Renal cortex interstitium (tissue), 11 donors: ENCODE results near the gene GZMM. TPM values are rescaled to one million over a fixed set of nuclear protein-coding genes. Genes with fewer than 3 reads are reported as not detected.

Source experiments
- DNase-seq, 11 donors: peaks; one replicate each; pipeline ENCODE4 v3.0.0-alpha.2; 2013; ENCODE audit warnings: low read depth in 9 of 11, low spot score in 4 of 11; ENCODE audit errors: extremely low read depth in 1 of 11
- polyA plus RNA-seq, 3 donors: library from polyadenylated mRNA; unstranded; fragments of 120-200 nt; gene quantifications; one replicate each; pipeline ENCODE4 v1.2.1, GENCODE V29; 2013; ENCODE audit not compliant: insufficient read length in 3 of 3

Gene GZMM
- polyA plus RNA-seq, 3 donors: 0.29 to 0.53 TPM; not detected in 1

DNA sequence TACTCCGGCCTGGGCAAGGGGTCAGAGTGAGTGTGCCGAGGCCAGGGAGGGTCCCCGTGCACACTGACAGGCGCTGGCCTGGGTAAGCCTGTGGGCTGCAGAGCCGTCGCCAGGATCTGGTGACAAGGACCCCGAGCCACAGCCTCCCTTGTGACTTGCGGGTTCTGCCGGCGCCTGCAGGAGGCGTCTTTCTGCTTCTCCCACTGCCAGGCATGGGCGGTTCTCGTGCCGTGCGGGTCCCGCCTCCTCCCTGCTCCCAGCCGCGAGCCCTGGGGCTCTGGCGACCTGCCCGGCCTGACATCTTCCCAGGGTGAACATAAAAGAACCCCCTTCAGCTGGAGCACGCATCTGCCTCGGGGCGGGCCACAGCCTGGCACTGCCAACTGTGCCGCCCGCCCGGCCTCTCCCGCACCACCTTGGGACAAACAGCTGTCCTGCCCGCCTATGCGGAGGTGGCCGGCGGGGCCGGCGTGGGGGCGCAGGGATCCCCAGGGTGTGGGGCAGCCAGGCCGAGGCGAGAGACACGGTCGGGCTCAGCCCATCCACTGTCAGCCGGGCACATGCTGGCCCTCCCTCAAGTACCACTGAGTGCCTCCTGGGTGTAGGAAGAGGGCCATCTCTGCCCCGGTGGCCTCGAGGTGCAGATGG is 44.4 kb downstream of the GZMM start:
- peak in 2 of 11 donors; percentile 50 to 51 for DNase-seq

DNA sequence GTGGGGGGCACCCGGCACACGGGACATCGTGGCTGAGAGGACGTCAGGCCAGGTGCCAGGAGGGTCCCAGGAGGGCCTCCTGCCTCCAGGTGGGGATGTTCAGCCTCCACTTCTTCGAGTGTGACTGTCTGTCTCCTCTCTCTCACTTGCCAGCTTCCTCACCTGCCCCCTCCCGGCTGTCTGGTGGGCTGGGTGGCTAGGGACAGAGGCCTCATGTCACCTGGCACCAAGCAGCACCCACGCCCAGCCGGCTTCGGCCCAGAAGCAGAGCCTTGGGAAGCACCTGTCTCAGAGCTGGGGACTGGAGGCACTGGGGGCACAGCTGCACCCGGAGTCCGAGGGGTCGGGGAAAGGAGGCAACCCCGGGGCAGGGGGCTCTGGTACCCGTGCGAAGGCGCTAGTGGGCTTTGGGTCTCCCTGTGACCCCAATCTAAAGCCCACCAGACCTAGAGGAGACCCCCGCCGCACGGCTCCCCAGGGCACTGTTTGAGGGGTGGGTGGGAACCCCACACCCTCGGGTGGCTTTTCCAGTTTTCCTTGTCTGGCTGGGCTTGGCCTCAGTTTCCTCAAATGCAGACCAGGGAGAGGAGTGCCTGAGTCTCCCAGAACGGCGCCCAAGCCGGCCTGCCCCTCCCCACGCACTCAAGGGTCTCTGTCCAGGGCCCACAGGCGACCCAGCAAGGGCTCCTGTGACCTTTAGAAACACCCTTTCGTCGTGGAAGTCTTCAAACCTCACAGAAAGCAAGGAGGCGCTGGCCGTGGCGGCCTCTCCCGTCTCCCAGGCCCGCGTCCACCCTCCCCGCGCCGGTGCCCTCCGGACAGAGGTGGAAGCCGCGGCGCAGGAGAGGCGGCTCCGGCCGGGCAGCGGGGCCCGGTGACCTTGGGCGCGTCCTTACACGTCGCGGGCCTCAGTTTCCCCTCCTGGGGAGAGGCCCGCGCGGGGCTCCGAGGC is 45.2 kb downstream of the GZMM start:
- DNase-seq: no peak

DNA sequence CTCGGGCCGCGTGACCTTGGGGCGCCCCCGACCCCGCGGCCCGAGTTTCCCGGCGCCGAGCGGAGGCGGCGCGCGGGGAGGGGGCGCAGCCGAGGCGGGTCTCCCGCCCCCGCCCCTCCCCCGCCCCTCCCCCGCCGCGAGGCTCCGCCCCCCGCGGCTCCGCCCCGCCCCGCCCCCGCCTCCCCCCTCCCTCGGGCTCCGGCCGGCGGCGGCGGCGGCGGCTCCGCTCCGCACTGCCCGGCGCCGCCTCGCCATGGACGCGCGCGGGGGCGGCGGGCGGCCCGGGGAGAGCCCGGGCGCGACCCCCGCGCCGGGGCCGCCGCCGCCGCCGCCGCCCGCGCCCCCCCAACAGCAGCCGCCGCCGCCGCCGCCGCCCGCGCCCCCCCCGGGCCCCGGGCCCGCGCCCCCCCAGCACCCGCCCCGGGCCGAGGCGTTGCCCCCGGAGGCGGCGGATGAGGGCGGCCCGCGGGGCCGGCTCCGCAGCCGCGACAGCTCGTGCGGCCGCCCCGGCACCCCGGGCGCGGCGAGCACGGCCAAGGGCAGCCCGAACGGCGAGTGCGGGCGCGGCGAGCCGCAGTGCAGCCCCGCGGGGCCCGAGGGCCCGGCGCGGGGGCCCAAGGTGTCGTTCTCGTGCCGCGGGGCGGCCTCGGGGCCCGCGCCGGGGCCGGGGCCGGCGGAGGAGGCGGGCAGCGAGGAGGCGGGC is 46.0 kb downstream of the GZMM start, which contains the start of gene HCN2:
TSS of gene HCN2 (plus strand) at position 189 of the 703 bp plus-strand sequence. CDS start at position 254, 65 bp downstream.
- no peak for DNase-seq

DNA sequence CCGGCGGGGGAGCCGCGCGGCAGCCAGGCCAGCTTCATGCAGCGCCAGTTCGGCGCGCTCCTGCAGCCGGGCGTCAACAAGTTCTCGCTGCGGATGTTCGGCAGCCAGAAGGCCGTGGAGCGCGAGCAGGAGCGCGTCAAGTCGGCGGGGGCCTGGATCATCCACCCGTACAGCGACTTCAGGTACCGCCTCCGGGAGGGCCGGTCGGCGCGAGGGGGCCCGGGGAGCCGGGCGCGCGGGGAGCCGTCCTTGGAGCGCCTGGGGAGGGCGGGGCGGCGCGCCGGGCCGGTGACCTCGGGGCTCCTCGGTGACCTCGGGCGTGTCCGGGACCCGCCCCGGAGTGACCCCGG is 46.5 kb downstream of the GZMM start:
- DNase-seq: no peak

DNA sequence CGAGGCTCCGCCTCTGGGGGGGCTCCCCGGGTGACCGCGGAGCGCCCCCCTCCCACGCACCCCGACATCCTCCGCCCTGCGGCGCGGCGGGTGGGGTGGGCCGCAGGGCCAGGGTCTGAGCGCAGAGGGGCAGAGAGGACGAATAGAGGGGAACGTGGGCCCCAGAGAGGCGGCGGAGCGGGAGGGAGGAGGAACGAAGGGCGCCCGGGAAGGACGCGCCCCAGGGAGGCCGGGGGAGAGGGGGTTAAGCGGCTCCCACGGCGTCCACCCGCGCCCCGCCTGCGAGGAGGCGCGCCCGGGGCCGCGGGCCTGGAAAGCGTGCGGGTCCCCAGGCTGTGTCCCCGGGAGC is 46.9 kb downstream of the GZMM start:
- DNase-seq: no peak

- DNase-seq: no peak
Measured at GRCh38 chr19:591099-591958, 47.5 kb downstream of the GZMM start.

DNA sequence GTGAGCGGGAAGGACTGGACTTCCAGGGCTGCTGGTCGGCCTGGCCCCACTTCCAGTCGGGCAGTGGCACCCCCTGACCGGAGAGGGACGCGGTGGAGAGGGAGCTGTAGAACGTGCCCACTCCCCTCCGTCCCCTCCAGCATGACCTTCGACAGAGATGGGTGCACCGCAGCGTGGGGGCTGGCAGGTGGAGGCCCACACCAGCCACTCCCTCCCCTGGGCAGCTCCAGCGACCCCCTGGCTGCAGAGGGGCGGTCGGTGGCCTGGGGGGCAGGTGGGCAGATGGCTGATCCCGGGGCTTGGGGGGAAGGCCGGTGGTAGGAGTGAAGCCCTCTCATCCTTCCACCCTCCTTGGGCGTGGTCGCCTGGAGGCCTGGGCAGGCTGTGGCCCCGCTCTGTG is 48.2 kb downstream of the GZMM start:
- no peak for DNase-seq

- DNase-seq: no peak
Measured at GRCh38 chr19:593055-593454, 49.2 kb downstream of the GZMM start.

- DNase-seq: no peak
Measured at GRCh38 chr19:593505-593904, 49.7 kb downstream of the GZMM start.

GRCh38 chr19:594265-594870 is 50.5 kb downstream of the GZMM start:
- no peak for DNase-seq

- no peak for DNase-seq
Measured at GRCh38 chr19:595326-596262, 51.7 kb downstream of the GZMM start.

- DNase-seq: no peak
Measured at GRCh38 chr19:596263-596655, 52.4 kb downstream of the GZMM start.

DNA sequence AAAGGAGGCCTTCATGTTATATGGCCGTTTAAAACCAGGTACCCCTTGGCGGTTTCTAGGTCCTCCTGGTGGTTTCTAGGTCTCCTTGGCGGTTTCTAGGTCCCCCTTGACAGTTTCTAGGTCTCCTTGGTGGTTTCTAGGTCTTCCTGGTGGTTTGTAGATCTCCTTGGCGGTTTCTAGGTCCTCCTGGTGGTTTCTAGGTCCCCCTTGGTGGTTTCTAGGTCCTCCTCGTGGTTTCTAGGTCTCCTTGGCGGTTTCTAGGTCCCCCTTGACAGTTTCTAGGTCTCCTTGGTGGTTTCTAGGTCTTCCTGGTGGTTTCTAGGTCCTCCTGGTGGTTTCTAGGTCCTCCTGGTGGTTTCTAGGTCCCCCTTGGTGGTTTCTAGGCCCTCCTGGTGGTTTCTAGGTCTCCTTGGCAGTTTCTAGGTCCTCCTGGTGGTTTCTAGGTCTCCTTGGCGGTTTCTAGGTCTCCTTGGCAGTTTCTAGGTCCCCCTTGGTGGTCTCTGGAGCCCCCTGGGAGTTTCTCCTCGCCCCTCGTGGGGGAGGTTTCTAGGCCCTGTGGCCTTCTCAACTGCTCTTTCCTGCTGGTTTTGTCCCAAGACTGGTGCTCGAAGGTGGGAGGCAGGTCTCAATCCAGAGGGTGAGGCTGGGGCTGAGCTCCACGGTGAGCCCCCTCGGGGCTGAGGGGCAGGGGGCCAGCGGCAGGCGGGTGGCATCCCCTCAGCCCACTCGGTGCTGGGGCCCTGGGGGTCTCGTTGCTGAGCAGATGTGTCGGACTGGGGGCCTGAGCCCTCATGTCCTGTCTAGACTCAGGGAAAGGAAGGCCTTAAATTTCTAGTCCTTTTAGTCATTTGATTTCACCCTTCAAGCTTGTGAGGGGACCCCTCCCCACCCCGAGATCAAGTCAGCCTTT is 53.8 kb downstream of the GZMM start:
- no peak for DNase-seq
